Transverse colon (tissue), 4 donors: Measurements from ENCODE around the gene SCAMP3. TPM values are rescaled to one million over a fixed set of nuclear protein-coding genes. Genes with fewer than 3 reads are reported as not detected.

Source experiments
- DNase-seq: peaks from one replicate; pipeline ENCODE4 v3.0.0-alpha.2; 2019
- H3K27ac ChIP-seq, 4 donors: fragments of 200-600 bp; sonication (generic); 2 replicates each; pipeline ENCODE4 v1.5.1; 2016 to 2018; ENCODE audit warnings: inconsistent platforms in 4 of 4
- H3K27me3 ChIP-seq: fragments of 200-600 bp; sonication (generic); 2 replicates; pipeline ENCODE4 v1.5.1; 2017; ENCODE audit warnings: inconsistent platforms
- H3K36me3 ChIP-seq, 4 donors: fragments of 200-600 bp; sonication (generic); 2 replicates each; pipeline ENCODE4 v1.5.1; 2017 to 2019; ENCODE audit warnings: inconsistent platforms in 4 of 4
- H3K4me1 ChIP-seq, 4 donors: fragments of 200-600 bp; sonication (generic); 2 replicates each; pipeline ENCODE4 v1.5.1; 2017 to 2020; ENCODE audit warnings: inconsistent platforms in 4 of 4
- H3K4me3 ChIP-seq, 4 donors: fragments of 200-600 bp; sonication (generic); 1 replicate in 1 of 4; 2 replicates in 3 of 4; pipeline versions ENCODE4 v1.5.1 to v1.6.1; 2017 to 2019; ENCODE audit warnings: inconsistent platforms in 4 of 4
- H3K9me3 ChIP-seq, 2 donors: fragments of 200-600 bp; sonication (generic); 2 replicates each; pipeline ENCODE4 v1.5.1; 2017 to 2019; ENCODE audit warnings: inconsistent platforms in 2 of 2
- CTCF ChIP-seq, 5 experiments: fragments of 200-600 bp in 3 of 5; fragments of 450-650 bp in 2 of 5; sonication (generic) in 3 of 5; IDR thresholded peaks; 1 replicate in 2 of 5; 2 replicates in 3 of 5; pipeline ENCODE4 v1.5.1; 2016 to 2017; ENCODE audit warnings: antibody characterized with exemption in 5 of 5, inconsistent platforms in 3 of 5, mild to moderate bottlenecking in 2 of 5, moderate library complexity in 1 of 5
- EP300 ChIP-seq: sonication (generic); formaldehyde crosslinking; IDR thresholded peaks from one replicate; pipeline ENCODE4 v1.6.1; 2017; ENCODE audit warnings: antibody characterized with exemption, low read depth
- POLR2A ChIP-seq: fragments of 450-650 bp; IDR thresholded peaks from one replicate; pipeline ENCODE4 v1.6.1; 2016; ENCODE audit warnings: antibody characterized with exemption, mild to moderate bottlenecking, moderate library complexity
- POLR2AphosphoS5 ChIP-seq, 3 donors: sonication (generic); formaldehyde crosslinking; IDR thresholded peaks; one replicate each; pipeline ENCODE4 v1.6.1; 2016; ENCODE audit warnings: antibody characterized with exemption in 3 of 3
- WGBS, 2 donors: methylation state at CpG; one replicate each; pipeline ENCODE4 v1.1.5; 2018; ENCODE audit warnings: low coverage in 1 of 2; 5-methylcytosine and 5-hydroxymethylcytosine counted together
- in situ Hi-C, 4 donors: fragments of 200-750 bp; cut with MboI; loops; one replicate each; pipeline versions ENCODE4 v1.15.0 to v1.15.1; 2017; ENCODE audit warnings: low sequenced_read_pairs in 3 of 4, low pct_ligation_motif_present in 1 of 4, low pct_unique_long_range_greater_than_20kb in 1 of 4
- intact Hi-C: fragments of 100-400 bp; cut with DNase I; formaldehyde crosslinking; loops from one replicate; pipeline ENCODE4 v1.15.1; 2023; ENCODE audit warnings: low total_unique reads
- total RNA-seq, 4 donors: library from RNA; depleted of rRNA; stranded (reverse); fragments of >200 nt; gene quantifications; one replicate each; pipeline ENCODE4 v1.1.0, GENCODE V29; 2016

The SCAMP3 gene
- 10 to 100 TPM in 3 of 4 donors, 1 to 10 TPM in 1; 7.8 to 61.3 (median 35.2) TPM for total RNA-seq

- no peaks in the 10 kb centered on the region for H3K9me3 ChIP-seq
- intact Hi-C loops (no loop called here), in situ Hi-C loops (loop anchor here in 2 of 4 donors (10.0 to 25.0 kb wide), 2 partner anchors 63 to 325 kb away; partner anchors contain the start of gene RUSC1 (in 1 of the 2))
- H3K36me3 ChIP-seq = peaks cover 0 to 34% (median 17%) of the 10 kb centered on the region in 4 donors
- DNase-seq = peak; percentile 96
- peaks cover 8 to 17% (median 15%) of the 10 kb centered on the region in 4 donors for H3K4me1 ChIP-seq
- WGBS, 2 donors = 0 to 7% methylated on average over 3 to 47 of the region's 47 CpGs
- peak in 1 of 5 experiments; percentile 3 for TF ChIP-seq CTCF (IDR thresholded peaks at IDR 0.05)
- no peak for TF ChIP-seq EP300
- peak; percentile 86 for TF ChIP-seq POLR2A
- peak; percentile 73 to 89 (median 85) for TF ChIP-seq POLR2AphosphoS5 (IDR thresholded peaks at IDR 0.05)
- H3K4me3 ChIP-seq = peak within 1 kb of the TSS; percentile 46 to 84 (median 68)
- H3K27ac ChIP-seq = peak within 1 kb of the TSS; percentile 84 to 91 (median 89)
- H3K27me3 ChIP-seq = no peaks in the 10 kb centered on the region
Observed at GRCh38 chr1:155261852-155262673, at the start of gene SCAMP3. TSS of gene SCAMP3 (minus strand) at chr1:155262360. CDS start at chr1:155262151, 209 bp downstream.

GRCh38 chr1:155309423-155310021 lies 47.4 kb upstream of the SCAMP3 start:
- peaks cover 10 to 33% (median 20%) of the 10 kb centered on the region in 4 donors for H3K4me1 ChIP-seq
- WGBS, 2 donors = 0 to 9% methylated on average over 2 to 8 of the region's 11 CpGs
- no peaks in the 10 kb centered on the region for H3K9me3 ChIP-seq
- peak; percentile 49 for DNase-seq
- no peaks in the 10 kb centered on the region for H3K36me3 ChIP-seq
- TF ChIP-seq EP300 = no peak
- TF ChIP-seq CTCF (IDR thresholded peaks at IDR 0.05) = no peak
- TF ChIP-seq POLR2AphosphoS5 (IDR thresholded peaks at IDR 0.05) = no peak
- TF ChIP-seq POLR2A = no peak
- in situ Hi-C loops = loop anchor here in 2 of 4 donors (10.0 kb wide), 1 partner anchor 55 kb away; the partner anchor contains the start of gene ENTREP3 (in 2 of the 2)
- H3K4me3 ChIP-seq = peak overlapping the region; percentile 64 to 94 (median 80)
- intact Hi-C loops = no loop called here
- peak overlapping the region; percentile 91 to 94 (median 94) for H3K27ac ChIP-seq
- no peaks in the 10 kb centered on the region for H3K27me3 ChIP-seq

- TF ChIP-seq POLR2A (peak; percentile 85), EP300 (no peak), POLR2AphosphoS5 (IDR thresholded peaks at IDR 0.05) (peak; percentile 87 to 94 (median 93)), CTCF (IDR thresholded peaks at IDR 0.05) (peak in 3 of 5 experiments; percentile 23 to 63 (median 63))
- Histone ChIP-seq H3K36me3 (no peaks in the 10 kb centered on the region), H3K4me1 (peaks cover 10 to 35% (median 20%) of the 10 kb centered on the region in 4 donors), H3K4me3 (peak within 1 kb of the TSS; percentile 64 to 94 (median 80)), H3K27me3 (no peaks in the 10 kb centered on the region), H3K9me3 (no peaks in the 10 kb centered on the region), H3K27ac (peak within 1 kb of the TSS; percentile 91 to 94 (median 94))
- 0% methylated on average over 51 of the region's 51 CpGs; no CpG with 5 or more reads in 1 of the 2 donors for WGBS, 2 donors
- peak; percentile 99 for DNase-seq
- in situ Hi-C loops = no loop called here
- intact Hi-C loops = no loop called here
Observed at GRCh38 chr1:155308493-155309422, 46.6 kb upstream of the SCAMP3 start, which contains the start of gene FDPS. TSS of gene FDPS (plus strand) at chr1:155308866. CDS start at chr1:155309790, 924 bp downstream.
